Panc1 (cell line): ENCODE results near the gene AOC2. TPM values are rescaled to one million over a fixed set of nuclear protein-coding genes. Genes with fewer than 3 reads are reported as not detected.

Experiments
- ATAC-seq: fragments of 200-7000 bp; cut with Tn5 transposase; 2 replicates; pipeline ENCODE4 v1.9.1; 2020; ENCODE audit warnings: mild to moderate bottlenecking, moderate library complexity
- BruUV-seq: library from RNA; stranded (reverse); fragments of 400-500 nt; replicated peaks from 2 replicates; lab custom pipeline; 2021; lab: Mats Ljungman, UMichigan
- CTCF ChIA-PET: fragments of 300-600 bp; sonication (Branson Sonifier 250); formaldehyde crosslinking; loops from one replicate; lab custom pipeline; 2022; ENCODE audit warnings: antibody characterized with exemption; lab: Charles Lee
- POLR2A ChIA-PET: fragments of 300-600 bp; sonication (Branson Sonifier 250); formaldehyde crosslinking; loops from one replicate; lab custom pipeline; 2022; ENCODE audit warnings: antibody characterized with exemption; lab: Charles Lee
- DNase-seq: peaks from one replicate; pipeline ENCODE4 v3.0.0-alpha.2; 2010; ENCODE audit warnings: low read depth, low spot score
- H3K27ac ChIP-seq: 2 replicates; pipeline ENCODE4 v1.5.1; 2011; ENCODE audit warnings: mild to moderate bottlenecking, low read length, inconsistent platforms
- H3K27me3 ChIP-seq: fragments of 200-500 bp; sonication (Bioruptor generic); 2 replicates; pipeline ENCODE4 v1.6.0; 2014; ENCODE audit warnings: low read length, inconsistent platforms; ENCODE audit not compliant: control insufficient read depth, insufficient read depth
- H3K36me3 ChIP-seq: fragments of 200-500 bp; sonication (Bioruptor generic); 2 replicates; pipeline ENCODE4 v1.5.1; 2014; ENCODE audit warnings: inconsistent platforms, mild to moderate bottlenecking, low read length, moderate library complexity; ENCODE audit not compliant: control insufficient read depth, insufficient read depth
- H3K4me1 ChIP-seq: 2 replicates; pipeline ENCODE4 v1.5.1; 2011; ENCODE audit warnings: inconsistent platforms, mild to moderate bottlenecking, low read length, moderate library complexity; ENCODE audit not compliant: control insufficient read depth, insufficient read depth
- H3K4me3 ChIP-seq, 2 experiments: 2 replicates each; pipeline ENCODE4 v1.5.1; 2011 to 2012; ENCODE audit warnings: low read depth in 2 of 2, low read length in 2 of 2, mild to moderate bottlenecking in 2 of 2, inconsistent platforms in 1 of 2, moderate library complexity in 1 of 2
- H3K9me3 ChIP-seq: fragments of 200-500 bp; sonication (Bioruptor generic); 2 replicates; pipeline ENCODE4 v1.5.1; 2014; ENCODE audit warnings: low read depth, mild to moderate bottlenecking, inconsistent platforms, low read length, moderate library complexity; ENCODE audit not compliant: control insufficient read depth, insufficient read depth
- CTCF ChIP-seq: fragments of 450-650 bp; IDR thresholded peaks from 2 replicates; pipeline ENCODE4 v1.5.1; 2017; ENCODE audit warnings: mild to moderate bottlenecking
- POLR2AphosphoS5 ChIP-seq: IDR thresholded peaks from 2 replicates; pipeline ENCODE4 v1.6.1; 2012; ENCODE audit warnings: mild to moderate bottlenecking, low read depth, low read length, moderate library complexity
- REST ChIP-seq, 2 experiments: IDR thresholded peaks; 2 replicates each; pipeline ENCODE4 v1.6.1; 2011 to 2012; ENCODE audit warnings: low read depth in 2 of 2, control low read depth in 1 of 2, low read length in 1 of 2, mild to moderate bottlenecking in 1 of 2, moderate library complexity in 1 of 2; ENCODE audit not compliant: insufficient read depth in 1 of 2
- SIN3A ChIP-seq: IDR thresholded peaks from 2 replicates; pipeline ENCODE4 v1.6.1; 2012; ENCODE audit warnings: low read depth, mild to moderate bottlenecking, low read length, moderate library complexity, borderline replicate concordance; ENCODE audit not compliant: insufficient read depth
- TCF7L2 ChIP-seq: IDR thresholded peaks from 2 replicates; pipeline ENCODE4 v1.6.1; 2011; ENCODE audit warnings: mild to moderate bottlenecking, low read depth, low read length, inconsistent platforms
- in situ Hi-C: cut with HindIII; loops from 2 replicates; pipeline ENCODE4 v1.10.0; 2016; ENCODE audit warnings: low sequenced_read_pairs, low pct_unique_long_range_greater_than_20kb
- intact Hi-C: fragments of 100-400 bp; cut with micrococcal nuclease; formaldehyde crosslinking; loops from one replicate; pipeline ENCODE4 v1.10.0; 2022; ENCODE audit not compliant: unreplicated experiment
- total RNA-seq: library from RNA; stranded (reverse); gene quantifications from one replicate; pipeline ENCODE4 v1.2.1, GENCODE V29; 2021; ENCODE audit not compliant: unreplicated experiment

AOC2 gene
- total RNA-seq, 1 experiment from 2014 or later = 0.85 TPM

GRCh38 chr17:42871647-42872046 lies 27.3 kb downstream of the AOC2 start:
- no peaks in the 10 kb centered on the region for H3K27me3 ChIP-seq
- no peak overlapping the region for H3K27ac ChIP-seq
- ATAC-seq = no peak
- DNase-seq = no peak
- in situ Hi-C loops (no loop called here), intact Hi-C loops (no loop called here)
- CTCF ChIA-PET = no interaction called here
- no peak overlapping the region for H3K4me3 ChIP-seq
- H3K36me3 ChIP-seq = no peaks in the 10 kb centered on the region
- no peaks in the 10 kb centered on the region for H3K4me1 ChIP-seq
- H3K9me3 ChIP-seq = no peaks in the 10 kb centered on the region
- POLR2A ChIA-PET = no interaction called here
- no TSS peak for BruUV-seq
- no peak for TF ChIP-seq CTCF
- no peak for TF ChIP-seq REST (IDR thresholded peaks at IDR 0.05; ENCODE audit: insufficient read depth in 1 of 2, low read depth in 2 of 2, low read length in 1 of 2)
- no peak for TF ChIP-seq TCF7L2
- no peak for TF ChIP-seq POLR2AphosphoS5
- TF ChIP-seq SIN3A = no peak

- in situ Hi-C loops (no loop called here), intact Hi-C loops (no loop called here)
- no peaks in the 10 kb centered on the region for H3K27me3 ChIP-seq
- ChIA-PET POLR2A (no interaction called here), CTCF (no interaction called here)
- no peaks in the 10 kb centered on the region for H3K9me3 ChIP-seq
- H3K27ac ChIP-seq = no peak overlapping the region
- no peaks in the 10 kb centered on the region for H3K36me3 ChIP-seq
- no TSS peak for BruUV-seq
- H3K4me3 ChIP-seq = no peak overlapping the region
- ATAC-seq = no peak
- no peak for TF ChIP-seq POLR2AphosphoS5
- H3K4me1 ChIP-seq = no peaks in the 10 kb centered on the region
- DNase-seq = no peak
Observed at GRCh38 chr17:42872251-42872965, 28.0 kb downstream of the AOC2 start.

- CTCF ChIA-PET = no interaction called here
Observed at GRCh38 chr17:42873315-42873714, 28.9 kb downstream of the AOC2 start.

More at GRCh38 chr17:42873315-42873714, 28.9 kb downstream of the AOC2 start:
- intact Hi-C loops (no loop called here), in situ Hi-C loops (no loop called here)
- Histone ChIP-seq H3K27me3 (no peaks in the 10 kb centered on the region), H3K36me3 (no peaks in the 10 kb centered on the region), H3K27ac (no peak overlapping the region), H3K9me3 (no peaks in the 10 kb centered on the region), H3K4me3 (no peak overlapping the region), H3K4me1 (no peaks in the 10 kb centered on the region)
- POLR2A ChIA-PET = no interaction called here
- ATAC-seq (no peak), DNase-seq (no peak)
- BruUV-seq = no TSS peak
- TF ChIP-seq SIN3A (no peak), CTCF (no peak), POLR2AphosphoS5 (no peak), REST (IDR thresholded peaks at IDR 0.05; ENCODE audit: insufficient read depth in 1 of 2, low read depth in 2 of 2, low read length in 1 of 2) (no peak), TCF7L2 (no peak)
